GM23338 (cell line): ENCODE data around the gene CCL18. TPM values are rescaled to one million over a fixed set of nuclear protein-coding genes. Genes with fewer than 3 reads are reported as not detected.
A peak's percentile ranks its signal among the peaks of the same experiment; 100 is the strongest.
"Not testable (repeated sequence)": the region's sequence is repeated elsewhere in the genome, so short reads cannot be mapped to it uniquely, and the experiment has no call there.

ENCODE experiments used
- ATAC-seq: fragments of 200-7000 bp; cut with Tn5 transposase; 3 replicates; pipeline ENCODE4 v1.9.1; 2020
- DNase-seq: peaks from one replicate; pipeline ENCODE4 v3.0.0-alpha.2; 2015; ENCODE audit warnings: low spot score
- H2AFZ ChIP-seq: fragments of 200-600 bp; sonication (generic); 2 replicates; pipeline ENCODE4 v1.8.0; 2016; ENCODE audit warnings: antibody characterized with exemption, mild to moderate bottlenecking, moderate library complexity
- H3F3A ChIP-seq: fragments of 200-600 bp; sonication (generic); replicated peaks from 2 replicates; pipeline ENCODE4 v1.8.0; 2017; ENCODE audit warnings: antibody characterized with exemption, mixed run types, low read depth
- H3K27ac ChIP-seq: fragments of 200-600 bp; sonication (generic); 2 replicates; pipeline ENCODE4 v1.6.1; 2016; ENCODE audit warnings: low read depth
- H3K27me3 ChIP-seq: fragments of 200-600 bp; sonication (generic); 2 replicates; pipeline ENCODE4 v1.8.0; 2016; ENCODE audit warnings: mild to moderate bottlenecking, mixed run types, moderate library complexity; ENCODE audit not compliant: insufficient read depth
- H3K36me3 ChIP-seq: fragments of 200-600 bp; sonication (generic); 2 replicates; pipeline ENCODE4 v1.8.0; 2016; ENCODE audit warnings: mild to moderate bottlenecking; ENCODE audit not compliant: insufficient read depth
- H3K4me1 ChIP-seq: fragments of 200-600 bp; sonication (generic); 2 replicates; pipeline ENCODE4 v1.8.0; 2016; ENCODE audit warnings: mild to moderate bottlenecking, moderate library complexity; ENCODE audit not compliant: insufficient read depth
- H3K4me2 ChIP-seq: fragments of 200-600 bp; sonication (generic); 2 replicates; pipeline ENCODE4 v1.7.1; 2017; ENCODE audit warnings: mixed run types
- H3K4me3 ChIP-seq: fragments of 200-600 bp; sonication (generic); 2 replicates; pipeline ENCODE4 v1.6.1; 2016; ENCODE audit warnings: mixed run types
- H3K79me2 ChIP-seq: fragments of 200-600 bp; sonication (generic); replicated peaks from 2 replicates; pipeline ENCODE4 v1.8.0; 2017; ENCODE audit warnings: mild to moderate bottlenecking; ENCODE audit not compliant: insufficient read depth
- H3K9me2 ChIP-seq: fragments of 200-600 bp; sonication (generic); 2 replicates; pipeline ENCODE4 v1.8.0; 2017; ENCODE audit not compliant: insufficient read depth
- H4K20me1 ChIP-seq: fragments of 200-600 bp; sonication (generic); replicated peaks from 2 replicates; pipeline ENCODE4 v1.8.0; 2017; ENCODE audit warnings: mild to moderate bottlenecking; ENCODE audit not compliant: insufficient read depth
- H3K27ac Mint-ChIP-seq: 2 replicates; pipeline ENCODE4 v1.8.0; 2020; ENCODE audit warnings: inconsistent platforms, mild to moderate bottlenecking, moderate library complexity, mixed read lengths
- H3K27me3 Mint-ChIP-seq: 3 replicates; pipeline ENCODE4 v1.8.0; 2022; ENCODE audit warnings: low read depth, mild to moderate bottlenecking, moderate library complexity, mixed read lengths, inconsistent platforms; ENCODE audit not compliant: insufficient read depth, poor library complexity
- H3K36me3 Mint-ChIP-seq: 3 replicates; pipeline ENCODE4 v1.8.0; 2021; ENCODE audit warnings: low read depth, mild to moderate bottlenecking, inconsistent platforms, moderate library complexity, mixed read lengths
- H3K4me1 Mint-ChIP-seq: 3 replicates; pipeline ENCODE4 v1.8.0; 2020; ENCODE audit warnings: mild to moderate bottlenecking, inconsistent platforms, mixed read lengths
- H3K4me3 Mint-ChIP-seq: 3 replicates; pipeline ENCODE4 v1.8.0; 2021; ENCODE audit warnings: moderate library complexity, mild to moderate bottlenecking, inconsistent platforms, mixed read lengths
- H3K9me3 Mint-ChIP-seq: 3 replicates; pipeline ENCODE4 v1.8.0; 2020; ENCODE audit warnings: moderate library complexity, mild to moderate bottlenecking, inconsistent platforms, mixed read lengths
- CREB1 ChIP-seq: fragments of 250-450 bp; sonication (Bioruptor Pico); IDR thresholded peaks from 2 replicates; pipeline ENCODE4 v1.5.0; 2020; ENCODE audit warnings: low read depth, mild to moderate bottlenecking, moderate library complexity
- NANOG ChIP-seq: IDR thresholded peaks from 2 replicates; pipeline ENCODE4 v1.6.1; 2016; ENCODE audit warnings: antibody characterized with exemption, borderline replicate concordance
- POLR2AphosphoS5 ChIP-seq: IDR thresholded peaks from 2 replicates; pipeline ENCODE4 v1.6.1; 2016; ENCODE audit warnings: antibody characterized with exemption, low read depth
- polyA plus RNA-seq: library from polyadenylated mRNA; unstranded; fragments of >200 nt; fragmentation: Nextera tagmentation; extraction: Ambion mirVana; gene quantifications from 2 replicates; pipeline ENCODE4 v1.2.1, GENCODE V29; 2016
- total RNA-seq: library from RNA; depleted of rRNA; stranded (reverse); fragments of >200 nt; shearing (Covaris generic); gene quantifications from 2 replicates; pipeline ENCODE4 v1.2.3, GENCODE V29; 2014
- TF ChIP-seq, protein P1 (sequence below), 2 experiments: fragments of 200-600 bp in 1 of 2; sonication (generic) in 1 of 2; conservative IDR thresholded peaks; 2 replicates each; pipeline versions ENCODE4 v1.5.1 to v1.6.1; 2016 to 2017; ENCODE audit warnings: antibody characterized with exemption in 2 of 2, low read depth in 2 of 2, mild to moderate bottlenecking in 2 of 2, moderate library complexity in 1 of 2
- TF ChIP-seq, protein P2 (sequence below): IDR thresholded peaks from one replicate; pipeline ENCODE4 v1.6.1; 2018; ENCODE audit warnings: antibody characterized with exemption; ENCODE audit not compliant: unreplicated experiment
- TF ChIP-seq, protein P3 (sequence below): IDR thresholded peaks from 2 replicates; pipeline ENCODE4 v1.6.1; 2016; ENCODE audit warnings: antibody characterized with exemption

CCL18 gene
- total and polyA plus RNA-seq, 2 experiments from 2014 or later, result not detected

DNA sequence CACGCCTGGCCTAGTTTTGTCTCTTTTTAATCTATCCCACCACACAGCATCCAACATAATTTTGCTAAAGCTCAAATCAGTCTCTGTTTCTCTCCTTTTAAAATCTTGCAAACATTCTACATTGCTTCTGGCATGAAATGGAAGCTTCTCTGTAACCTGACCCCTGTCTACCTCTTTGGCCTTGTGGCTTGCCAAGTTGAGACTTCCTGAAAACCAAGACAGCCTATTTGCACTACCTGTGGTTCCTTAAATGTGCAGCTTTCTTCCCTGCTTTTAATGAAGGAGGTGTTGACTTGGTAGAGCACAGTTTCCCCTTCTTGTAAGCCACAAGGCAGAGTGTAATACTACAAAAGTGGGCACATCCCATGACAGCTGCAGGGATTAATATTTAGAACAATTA lies 31.9 kb downstream of the CCL18 start:
- Histone ChIP-seq H4K20me1 (no peaks in the 10 kb centered on the region), H3K79me2 (no peaks in the 10 kb centered on the region), H3K27me3 (no peaks in the 10 kb centered on the region), H3K4me2 (no peak overlapping the region), H3K4me1 (no peaks in the 10 kb centered on the region), H3K36me3 (no peaks in the 10 kb centered on the region), H3K4me3 (no peak overlapping the region), H2AFZ (peak overlapping the region; percentile 86; the same call in 1 of the 2 replicates), H3K9me2 (0 out of 2 replicates have a peak, but pooled peaks cover 6% of the 10 kb centered on the region), H3F3A (no peaks in the 10 kb centered on the region), H3K27ac (no peak overlapping the region)
- no peak for DNase-seq
- no peak overlapping the region for H3K27ac Mint-ChIP-seq
- H3K9me3 Mint-ChIP-seq, result no peaks in the 10 kb centered on the region; the same call in 2 of the 3 replicates
- H3K36me3 Mint-ChIP-seq, result no peaks in the 10 kb centered on the region
- H3K27me3 Mint-ChIP-seq, result peaks cover 7% of the 10 kb centered on the region
- TF ChIP-seq, protein P1, sequence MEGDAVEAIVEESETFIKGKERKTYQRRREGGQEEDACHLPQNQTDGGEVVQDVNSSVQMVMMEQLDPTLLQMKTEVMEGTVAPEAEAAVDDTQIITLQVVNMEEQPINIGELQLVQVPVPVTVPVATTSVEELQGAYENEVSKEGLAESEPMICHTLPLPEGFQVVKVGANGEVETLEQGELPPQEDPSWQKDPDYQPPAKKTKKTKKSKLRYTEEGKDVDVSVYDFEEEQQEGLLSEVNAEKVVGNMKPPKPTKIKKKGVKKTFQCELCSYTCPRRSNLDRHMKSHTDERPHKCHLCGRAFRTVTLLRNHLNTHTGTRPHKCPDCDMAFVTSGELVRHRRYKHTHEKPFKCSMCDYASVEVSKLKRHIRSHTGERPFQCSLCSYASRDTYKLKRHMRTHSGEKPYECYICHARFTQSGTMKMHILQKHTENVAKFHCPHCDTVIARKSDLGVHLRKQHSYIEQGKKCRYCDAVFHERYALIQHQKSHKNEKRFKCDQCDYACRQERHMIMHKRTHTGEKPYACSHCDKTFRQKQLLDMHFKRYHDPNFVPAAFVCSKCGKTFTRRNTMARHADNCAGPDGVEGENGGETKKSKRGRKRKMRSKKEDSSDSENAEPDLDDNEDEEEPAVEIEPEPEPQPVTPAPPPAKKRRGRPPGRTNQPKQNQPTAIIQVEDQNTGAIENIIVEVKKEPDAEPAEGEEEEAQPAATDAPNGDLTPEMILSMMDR (conservative IDR thresholded peaks at IDR 0.05; ENCODE audit: low read depth in 2 of 2), result no peak
- TF ChIP-seq CREB1, result no peak
- TF ChIP-seq NANOG, result no peak
- no peak for TF ChIP-seq POLR2AphosphoS5
- TF ChIP-seq, protein P2, sequence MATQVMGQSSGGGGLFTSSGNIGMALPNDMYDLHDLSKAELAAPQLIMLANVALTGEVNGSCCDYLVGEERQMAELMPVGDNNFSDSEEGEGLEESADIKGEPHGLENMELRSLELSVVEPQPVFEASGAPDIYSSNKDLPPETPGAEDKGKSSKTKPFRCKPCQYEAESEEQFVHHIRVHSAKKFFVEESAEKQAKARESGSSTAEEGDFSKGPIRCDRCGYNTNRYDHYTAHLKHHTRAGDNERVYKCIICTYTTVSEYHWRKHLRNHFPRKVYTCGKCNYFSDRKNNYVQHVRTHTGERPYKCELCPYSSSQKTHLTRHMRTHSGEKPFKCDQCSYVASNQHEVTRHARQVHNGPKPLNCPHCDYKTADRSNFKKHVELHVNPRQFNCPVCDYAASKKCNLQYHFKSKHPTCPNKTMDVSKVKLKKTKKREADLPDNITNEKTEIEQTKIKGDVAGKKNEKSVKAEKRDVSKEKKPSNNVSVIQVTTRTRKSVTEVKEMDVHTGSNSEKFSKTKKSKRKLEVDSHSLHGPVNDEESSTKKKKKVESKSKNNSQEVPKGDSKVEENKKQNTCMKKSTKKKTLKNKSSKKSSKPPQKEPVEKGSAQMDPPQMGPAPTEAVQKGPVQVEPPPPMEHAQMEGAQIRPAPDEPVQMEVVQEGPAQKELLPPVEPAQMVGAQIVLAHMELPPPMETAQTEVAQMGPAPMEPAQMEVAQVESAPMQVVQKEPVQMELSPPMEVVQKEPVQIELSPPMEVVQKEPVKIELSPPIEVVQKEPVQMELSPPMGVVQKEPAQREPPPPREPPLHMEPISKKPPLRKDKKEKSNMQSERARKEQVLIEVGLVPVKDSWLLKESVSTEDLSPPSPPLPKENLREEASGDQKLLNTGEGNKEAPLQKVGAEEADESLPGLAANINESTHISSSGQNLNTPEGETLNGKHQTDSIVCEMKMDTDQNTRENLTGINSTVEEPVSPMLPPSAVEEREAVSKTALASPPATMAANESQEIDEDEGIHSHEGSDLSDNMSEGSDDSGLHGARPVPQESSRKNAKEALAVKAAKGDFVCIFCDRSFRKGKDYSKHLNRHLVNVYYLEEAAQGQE, result no peak
- TF ChIP-seq, protein P3, sequence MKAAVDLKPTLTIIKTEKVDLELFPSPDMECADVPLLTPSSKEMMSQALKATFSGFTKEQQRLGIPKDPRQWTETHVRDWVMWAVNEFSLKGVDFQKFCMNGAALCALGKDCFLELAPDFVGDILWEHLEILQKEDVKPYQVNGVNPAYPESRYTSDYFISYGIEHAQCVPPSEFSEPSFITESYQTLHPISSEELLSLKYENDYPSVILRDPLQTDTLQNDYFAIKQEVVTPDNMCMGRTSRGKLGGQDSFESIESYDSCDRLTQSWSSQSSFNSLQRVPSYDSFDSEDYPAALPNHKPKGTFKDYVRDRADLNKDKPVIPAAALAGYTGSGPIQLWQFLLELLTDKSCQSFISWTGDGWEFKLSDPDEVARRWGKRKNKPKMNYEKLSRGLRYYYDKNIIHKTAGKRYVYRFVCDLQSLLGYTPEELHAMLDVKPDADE, result no peak
- H3K4me3 Mint-ChIP-seq, result no peak overlapping the region; the same call in 2 of the 3 replicates
- H3K4me1 Mint-ChIP-seq, result peaks cover 4% of the 10 kb centered on the region
- ATAC-seq, result no peak

- H3K79me2 ChIP-seq, H3K27me3 ChIP-seq, H3K36me3 Mint-ChIP-seq, H3K4me1 ChIP-seq, H3K27me3 Mint-ChIP-seq, H3K4me2 ChIP-seq, H2AFZ ChIP-seq, H3K4me3 ChIP-seq, H3K27ac ChIP-seq, H3K27ac Mint-ChIP-seq, ATAC-seq, H3K4me1 Mint-ChIP-seq, H3K4me3 Mint-ChIP-seq, H3K9me3 Mint-ChIP-seq, H4K20me1 ChIP-seq, H3K36me3 ChIP-seq, H3K9me2 ChIP-seq, H3F3A ChIP-seq, DNase-seq: not testable (repeated sequence)
Measured at GRCh38 chr17:36099004-36099403, 34.9 kb downstream of the CCL18 start.

GRCh38 chr17:36103401-36103975 lies 39.4 kb downstream of the CCL18 start, which contains the start of gene CCL4:
Gene CCL4, plus strand, starts transcription at chr17:36103827. Its CDS starts 79 bp downstream, at chr17:36103906.
- not testable (repeated sequence) for H3K9me3 Mint-ChIP-seq, H3K4me3 ChIP-seq, H3K27ac Mint-ChIP-seq, H3K4me1 ChIP-seq, DNase-seq, H3K36me3 ChIP-seq, H4K20me1 ChIP-seq, H3F3A ChIP-seq, H3K27me3 ChIP-seq, H3K79me2 ChIP-seq, H2AFZ ChIP-seq, H3K9me2 ChIP-seq, H3K36me3 Mint-ChIP-seq, H3K4me2 ChIP-seq, H3K27me3 Mint-ChIP-seq, H3K4me3 Mint-ChIP-seq, ATAC-seq, H3K27ac ChIP-seq, H3K4me1 Mint-ChIP-seq

DNA sequence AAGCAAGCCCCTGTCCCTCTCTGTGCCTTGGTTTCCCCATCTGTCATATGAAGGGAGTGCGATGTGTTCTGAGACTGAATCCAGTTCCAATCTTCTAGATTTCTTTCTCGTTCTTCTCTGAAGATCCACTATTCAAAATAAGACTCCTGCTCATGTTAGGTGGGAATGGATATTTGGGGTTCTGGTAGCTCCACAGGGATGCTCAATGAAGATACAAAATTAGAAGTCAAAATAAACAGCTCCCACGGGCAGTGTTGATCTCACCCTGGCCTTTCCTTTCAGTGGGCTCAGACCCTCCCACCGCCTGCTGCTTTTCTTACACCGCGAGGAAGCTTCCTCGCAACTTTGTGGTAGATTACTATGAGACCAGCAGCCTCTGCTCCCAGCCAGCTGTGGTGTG lies 40.2 kb downstream of the CCL18 start:
- H3K4me3 ChIP-seq, H3K4me3 Mint-ChIP-seq, H3K27me3 Mint-ChIP-seq, H3K4me2 ChIP-seq, H3F3A ChIP-seq, H2AFZ ChIP-seq, DNase-seq, H3K9me2 ChIP-seq, H3K27me3 ChIP-seq, H3K36me3 Mint-ChIP-seq, H3K4me1 ChIP-seq, H3K27ac Mint-ChIP-seq, H3K79me2 ChIP-seq, H3K27ac ChIP-seq, ATAC-seq, H3K36me3 ChIP-seq, H3K4me1 Mint-ChIP-seq, H3K9me3 Mint-ChIP-seq, H4K20me1 ChIP-seq: not testable (repeated sequence)
